K562 (cell line): Measurements from ENCODE around the gene SLC1A2. TPM values are rescaled to one million over a fixed set of nuclear protein-coding genes. Genes with fewer than 3 reads are reported as not detected.

Source experiments
- CBFB ChIP-seq: sonication (generic); formaldehyde crosslinking; IDR thresholded peaks from 2 replicates; pipeline ENCODE4 v1.4.0; 2020; ENCODE audit warnings: mild to moderate bottlenecking, missing genetic modification reagents
- XRCC5 ChIP-seq: fragments of 200-400 bp; formaldehyde crosslinking; IDR thresholded peaks from 2 replicates; pipeline ENCODE4 v1.6.1; 2017; ENCODE audit warnings: low read depth, mild to moderate bottlenecking, low read length
- ZNF766 ChIP-seq: fragments of 200-800 bp; sonication (Bioruptor generic); conservative IDR thresholded peaks from 2 replicates; pipeline ENCODE4 v1.6.1; 2016; ENCODE audit warnings: missing genetic modification characterization, missing compliant biosample characterization
- polyA plus RNA-seq, 8 experiments: library from polyadenylated mRNA; depleted of rRNA in 4 of 8; stranded (reverse) in 5 of 8; unstranded in 3 of 8; fragments of >200 nt; fragmentation: Nextera tagmentation in 2 of 8; fragmentation: Illumina TruSeq in 1 of 8; extraction: Ambion mirVana in 2 of 8; extraction: Trizol in 1 of 8; gene quantifications; 2 replicates each; pipeline versions ENCODE4 v1.2.1 to v1.2.3, GENCODE V29; 2011 to 2014; ENCODE audit warnings: inconsistent platforms in 1 of 8, missing spikeins in 1 of 8
- total RNA-seq, 7 experiments: library from RNA; depleted of rRNA in 6 of 7; stranded (reverse); fragments of >200 nt in 6 of 7; fragmentation: Illumina TruSeq in 2 of 7; extraction: Trizol in 2 of 7; gene quantifications; 2 replicates each; pipeline versions ENCODE4 v1.2.1 to v1.2.3, GENCODE V29; 2011 to 2021; ENCODE audit warnings: low replicate concordance in 1 of 7
- TF ChIP-seq, protein P1 (sequence below): fragments of 200-800 bp; sonication (Bioruptor generic); IDR thresholded peaks from 2 replicates; pipeline ENCODE4 v1.6.1; 2017; ENCODE audit warnings: missing genetic modification characterization, missing compliant biosample characterization
- TF ChIP-seq, protein P2 (sequence below): fragments of 200-800 bp; sonication (Bioruptor generic); IDR thresholded peaks from 2 replicates; pipeline ENCODE4 v1.6.1; 2016; ENCODE audit warnings: missing genetic modification characterization, missing compliant biosample characterization
- TF ChIP-seq, protein P3 (sequence below): fragments of 450-650 bp; formaldehyde crosslinking; IDR thresholded peaks from 2 replicates; pipeline ENCODE4 v1.4.0; 2022; ENCODE audit warnings: missing genetic modification characterization

SLC1A2 gene
- total and polyA plus RNA-seq, 9 of the 15 experiments (the other 6 are each of a cell fraction or from before 2014, with no cell fraction given), result 0.03 to 0.07 (median 0.04) TPM; not detected in 5

DNA sequence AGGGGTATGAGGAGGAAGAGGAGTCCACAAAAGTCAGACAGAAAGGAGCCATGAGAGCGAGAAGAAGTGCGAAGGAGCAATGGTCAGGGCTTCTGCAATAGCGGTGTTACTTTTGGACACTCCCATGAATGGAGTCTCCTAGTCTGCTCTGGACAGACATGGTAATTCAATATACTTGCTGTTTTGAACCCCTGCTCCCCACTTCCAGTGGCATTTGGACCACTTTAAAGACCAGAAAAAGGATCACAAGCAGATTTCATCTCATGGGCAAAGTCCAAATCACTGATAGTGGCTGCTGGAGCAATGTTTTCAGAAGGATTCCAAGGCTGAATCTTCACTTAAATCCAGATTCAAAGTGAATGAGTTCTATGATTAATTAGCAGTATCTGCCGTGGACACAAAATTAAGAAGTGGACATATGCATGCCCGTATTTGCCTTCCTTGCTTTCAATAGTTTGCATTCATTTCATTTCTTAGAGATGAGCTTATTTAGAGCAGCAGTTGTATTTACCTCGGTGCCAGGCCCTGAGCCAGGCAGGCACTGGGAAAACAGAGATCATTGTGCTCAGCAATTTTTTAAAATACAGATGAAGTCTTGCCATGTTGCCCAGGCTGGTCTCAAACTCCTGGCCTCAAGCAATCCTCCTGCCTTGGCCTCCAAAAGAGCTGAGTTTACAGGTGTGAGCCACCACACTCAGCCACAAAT lies 72.0 kb downstream of the SLC1A2 start (continued):
- TF ChIP-seq, protein P1, sequence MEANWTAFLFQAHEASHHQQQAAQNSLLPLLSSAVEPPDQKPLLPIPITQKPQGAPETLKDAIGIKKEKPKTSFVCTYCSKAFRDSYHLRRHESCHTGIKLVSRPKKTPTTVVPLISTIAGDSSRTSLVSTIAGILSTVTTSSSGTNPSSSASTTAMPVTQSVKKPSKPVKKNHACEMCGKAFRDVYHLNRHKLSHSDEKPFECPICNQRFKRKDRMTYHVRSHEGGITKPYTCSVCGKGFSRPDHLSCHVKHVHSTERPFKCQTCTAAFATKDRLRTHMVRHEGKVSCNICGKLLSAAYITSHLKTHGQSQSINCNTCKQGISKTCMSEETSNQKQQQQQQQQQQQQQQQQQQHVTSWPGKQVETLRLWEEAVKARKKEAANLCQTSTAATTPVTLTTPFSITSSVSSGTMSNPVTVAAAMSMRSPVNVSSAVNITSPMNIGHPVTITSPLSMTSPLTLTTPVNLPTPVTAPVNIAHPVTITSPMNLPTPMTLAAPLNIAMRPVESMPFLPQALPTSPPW (CRISPR knock-in tag), result no peak
- TF ChIP-seq XRCC5 (no peak), ZNF766 (no peak), CBFB (CRISPR knock-in tag) (no peak)
- TF ChIP-seq, protein P2, sequence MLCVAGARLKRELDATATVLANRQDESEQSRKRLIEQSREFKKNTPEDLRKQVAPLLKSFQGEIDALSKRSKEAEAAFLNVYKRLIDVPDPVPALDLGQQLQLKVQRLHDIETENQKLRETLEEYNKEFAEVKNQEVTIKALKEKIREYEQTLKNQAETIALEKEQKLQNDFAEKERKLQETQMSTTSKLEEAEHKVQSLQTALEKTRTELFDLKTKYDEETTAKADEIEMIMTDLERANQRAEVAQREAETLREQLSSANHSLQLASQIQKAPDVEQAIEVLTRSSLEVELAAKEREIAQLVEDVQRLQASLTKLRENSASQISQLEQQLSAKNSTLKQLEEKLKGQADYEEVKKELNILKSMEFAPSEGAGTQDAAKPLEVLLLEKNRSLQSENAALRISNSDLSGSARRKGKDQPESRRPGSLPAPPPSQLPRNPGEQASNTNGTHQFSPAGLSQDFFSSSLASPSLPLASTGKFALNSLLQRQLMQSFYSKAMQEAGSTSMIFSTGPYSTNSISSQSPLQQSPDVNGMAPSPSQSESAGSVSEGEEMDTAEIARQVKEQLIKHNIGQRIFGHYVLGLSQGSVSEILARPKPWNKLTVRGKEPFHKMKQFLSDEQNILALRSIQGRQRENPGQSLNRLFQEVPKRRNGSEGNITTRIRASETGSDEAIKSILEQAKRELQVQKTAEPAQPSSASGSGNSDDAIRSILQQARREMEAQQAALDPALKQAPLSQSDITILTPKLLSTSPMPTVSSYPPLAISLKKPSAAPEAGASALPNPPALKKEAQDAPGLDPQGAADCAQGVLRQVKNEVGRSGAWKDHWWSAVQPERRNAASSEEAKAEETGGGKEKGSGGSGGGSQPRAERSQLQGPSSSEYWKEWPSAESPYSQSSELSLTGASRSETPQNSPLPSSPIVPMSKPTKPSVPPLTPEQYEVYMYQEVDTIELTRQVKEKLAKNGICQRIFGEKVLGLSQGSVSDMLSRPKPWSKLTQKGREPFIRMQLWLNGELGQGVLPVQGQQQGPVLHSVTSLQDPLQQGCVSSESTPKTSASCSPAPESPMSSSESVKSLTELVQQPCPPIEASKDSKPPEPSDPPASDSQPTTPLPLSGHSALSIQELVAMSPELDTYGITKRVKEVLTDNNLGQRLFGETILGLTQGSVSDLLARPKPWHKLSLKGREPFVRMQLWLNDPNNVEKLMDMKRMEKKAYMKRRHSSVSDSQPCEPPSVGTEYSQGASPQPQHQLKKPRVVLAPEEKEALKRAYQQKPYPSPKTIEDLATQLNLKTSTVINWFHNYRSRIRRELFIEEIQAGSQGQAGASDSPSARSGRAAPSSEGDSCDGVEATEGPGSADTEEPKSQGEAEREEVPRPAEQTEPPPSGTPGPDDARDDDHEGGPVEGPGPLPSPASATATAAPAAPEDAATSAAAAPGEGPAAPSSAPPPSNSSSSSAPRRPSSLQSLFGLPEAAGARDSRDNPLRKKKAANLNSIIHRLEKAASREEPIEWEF, result no peak
- TF ChIP-seq, protein P3, sequence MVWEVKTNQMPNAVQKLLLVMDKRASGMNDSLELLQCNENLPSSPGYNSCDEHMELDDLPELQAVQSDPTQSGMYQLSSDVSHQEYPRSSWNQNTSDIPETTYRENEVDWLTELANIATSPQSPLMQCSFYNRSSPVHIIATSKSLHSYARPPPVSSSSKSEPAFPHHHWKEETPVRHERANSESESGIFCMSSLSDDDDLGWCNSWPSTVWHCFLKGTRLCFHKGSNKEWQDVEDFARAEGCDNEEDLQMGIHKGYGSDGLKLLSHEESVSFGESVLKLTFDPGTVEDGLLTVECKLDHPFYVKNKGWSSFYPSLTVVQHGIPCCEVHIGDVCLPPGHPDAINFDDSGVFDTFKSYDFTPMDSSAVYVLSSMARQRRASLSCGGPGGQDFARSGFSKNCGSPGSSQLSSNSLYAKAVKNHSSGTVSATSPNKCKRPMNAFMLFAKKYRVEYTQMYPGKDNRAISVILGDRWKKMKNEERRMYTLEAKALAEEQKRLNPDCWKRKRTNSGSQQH (CRISPR knock-in tag), result no peak
